Neural progenitor cell (in vitro differentiated cells): ENCODE data around the gene PTHLH. TPM values are rescaled to one million over a fixed set of nuclear protein-coding genes. Genes with fewer than 3 reads are reported as not detected.

Experiments
- DNase-seq: peaks from one replicate; pipeline ENCODE4 v3.0.0-alpha.2; 2016; ENCODE audit warnings: low spot score
- H2AFZ ChIP-seq: fragments of 200-600 bp; sonication (generic); replicated peaks from 2 replicates; pipeline ENCODE4 v1.6.1; 2016; ENCODE audit warnings: antibody characterized with exemption
- H3F3A ChIP-seq: fragments of 200-600 bp; sonication (generic); 2 replicates; pipeline ENCODE4 v1.6.1; 2016; ENCODE audit warnings: antibody characterized with exemption, low read depth
- H3K27ac ChIP-seq: fragments of 200-600 bp; sonication (generic); 2 replicates; pipeline ENCODE4 v1.5.1; 2016; ENCODE audit warnings: mild to moderate bottlenecking
- H3K27me3 ChIP-seq: fragments of 200-600 bp; sonication (generic); 2 replicates; pipeline ENCODE4 v1.6.1; 2016; ENCODE audit warnings: mild to moderate bottlenecking, moderate library complexity
- H3K36me3 ChIP-seq: fragments of 200-600 bp; sonication (generic); 2 replicates; pipeline ENCODE4 v1.5.1; 2016
- H3K4me1 ChIP-seq: fragments of 200-600 bp; sonication (generic); 2 replicates; pipeline ENCODE4 v1.6.1; 2016; ENCODE audit warnings: mixed run types
- H3K4me2 ChIP-seq: fragments of 200-600 bp; sonication (generic); 2 replicates; pipeline ENCODE4 v1.6.1; 2016
- H3K4me3 ChIP-seq: fragments of 200-600 bp; sonication (generic); 2 replicates; pipeline ENCODE4 v1.5.1; 2016
- H3K79me2 ChIP-seq: fragments of 200-600 bp; sonication (generic); 2 replicates; pipeline ENCODE4 v1.6.1; 2016; ENCODE audit warnings: low read depth
- H3K9ac ChIP-seq: fragments of 200-600 bp; sonication (generic); 2 replicates; pipeline ENCODE4 v1.6.1; 2016
- H3K9me3 ChIP-seq: fragments of 200-600 bp; sonication (generic); 2 replicates; pipeline ENCODE4 v1.5.1; 2016; ENCODE audit warnings: low read depth
- H4K20me1 ChIP-seq: fragments of 200-600 bp; sonication (generic); 2 replicates; pipeline ENCODE4 v1.6.1; 2016; ENCODE audit warnings: low read depth
- H3K27ac Mint-ChIP-seq: 3 replicates; pipeline ENCODE4 v1.8.0; 2021; ENCODE audit warnings: mixed read lengths
- H3K27me3 Mint-ChIP-seq: 2 replicates; pipeline ENCODE4 v1.8.0; 2022; ENCODE audit warnings: low read depth, mild to moderate bottlenecking, inconsistent platforms, moderate library complexity, mixed read lengths; ENCODE audit not compliant: insufficient read depth
- H3K36me3 Mint-ChIP-seq: 3 replicates; pipeline ENCODE4 v1.8.0; 2021; ENCODE audit warnings: mixed read lengths
- H3K4me1 Mint-ChIP-seq: 3 replicates; pipeline ENCODE4 v1.8.0; 2021; ENCODE audit warnings: mixed read lengths
- H3K4me3 Mint-ChIP-seq: 3 replicates; pipeline ENCODE4 v1.8.0; 2021; ENCODE audit warnings: mild to moderate bottlenecking, moderate library complexity, mixed read lengths
- H3K9me3 Mint-ChIP-seq: 3 replicates; pipeline ENCODE4 v1.8.0; 2020; ENCODE audit warnings: mixed read lengths
- CTCF ChIP-seq: fragments of 200-600 bp; sonication (generic); IDR thresholded peaks from 2 replicates; pipeline ENCODE4 v1.5.1; 2017; ENCODE audit warnings: antibody characterized with exemption, mild to moderate bottlenecking
- EZH2 ChIP-seq: fragments of 200-600 bp; sonication (generic); IDR thresholded peaks from 2 replicates; pipeline ENCODE4 v1.6.1; 2017; ENCODE audit warnings: antibody characterized with exemption, mild to moderate bottlenecking, moderate library complexity
- EZH2phosphoT487 ChIP-seq: fragments of 200-600 bp; sonication (generic); IDR thresholded peaks from 2 replicates; pipeline ENCODE4 v1.6.1; 2017; ENCODE audit warnings: antibody characterized with exemption
- total RNA-seq: library from RNA; depleted of rRNA; stranded (reverse); fragments of >200 nt; gene quantifications from 2 replicates; pipeline ENCODE4 v1.2.3, GENCODE V29; 2015; ENCODE audit warnings: low replicate concordance

Gene PTHLH
- total RNA-seq, 1 donor from 2014 or later = not detected

DNA sequence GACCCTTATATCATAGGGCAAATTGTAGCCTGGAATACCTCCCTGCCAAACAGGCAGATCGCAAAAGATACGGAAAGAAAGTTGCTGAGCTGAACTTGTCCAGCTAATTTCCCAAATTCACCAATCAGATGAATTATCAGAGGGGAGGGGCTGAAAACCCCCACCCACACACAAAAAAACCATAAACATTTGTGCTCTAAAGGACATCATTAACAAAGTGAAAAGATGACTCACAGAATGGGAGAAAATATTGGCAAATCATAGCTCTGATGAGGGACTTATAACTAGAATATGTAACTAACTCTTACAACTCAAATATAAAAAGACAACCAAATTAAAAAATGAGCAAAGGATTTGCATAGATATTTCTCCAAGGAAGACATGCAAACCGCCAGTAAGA lies 36.3 kb downstream of the PTHLH start:
- Mint-ChIP-seq H3K36me3 (no peaks in the 10 kb centered on the region), H3K27ac (no peak overlapping the region), H3K27me3 (no peaks in the 10 kb centered on the region), H3K9me3 (no peaks in the 10 kb centered on the region), H3K4me3 (no peak overlapping the region), H3K4me1 (no peaks in the 10 kb centered on the region)
- Histone ChIP-seq H3K4me3 (no peak overlapping the region), H3F3A (no peaks in the 10 kb centered on the region), H3K4me2 (no peak overlapping the region), H4K20me1 (no peaks in the 10 kb centered on the region), H3K4me1 (no peaks in the 10 kb centered on the region), H3K9me3 (no peaks in the 10 kb centered on the region), H3K36me3 (no peaks in the 10 kb centered on the region), H3K9ac (no peak overlapping the region), H3K79me2 (no peaks in the 10 kb centered on the region), H2AFZ (no peak overlapping the region), H3K27me3 (no peaks in the 10 kb centered on the region), H3K27ac (no peak overlapping the region)
- peak; percentile 5 for DNase-seq
- TF ChIP-seq CTCF (no peak), EZH2phosphoT487 (no peak), EZH2 (no peak)

DNA sequence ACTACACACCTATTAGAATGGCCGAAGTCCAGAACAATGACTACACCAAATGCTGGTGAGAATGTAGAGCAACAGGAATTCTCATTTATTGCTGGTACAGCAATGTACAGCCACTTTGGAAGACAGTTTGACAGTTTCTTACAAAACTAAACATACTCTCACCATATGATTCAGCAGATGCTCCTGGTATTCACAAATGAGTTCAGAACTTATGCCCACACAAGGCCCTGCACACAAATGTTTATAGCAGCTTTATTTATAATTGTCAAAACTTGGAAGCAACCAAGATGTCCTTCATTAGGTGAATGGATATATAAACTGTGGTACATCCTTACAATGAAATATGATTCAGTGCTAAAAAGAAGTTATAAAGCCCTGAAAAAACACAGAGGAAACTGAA lies 38.3 kb downstream of the PTHLH start:
- H3K36me3 Mint-ChIP-seq = no peaks in the 10 kb centered on the region
- H3K27me3 Mint-ChIP-seq = peaks cover 2% of the 10 kb centered on the region
- H3K9me3 ChIP-seq = no peaks in the 10 kb centered on the region
- no peaks in the 10 kb centered on the region for H3K27me3 ChIP-seq
- no peak overlapping the region for H3K4me2 ChIP-seq
- no peak for TF ChIP-seq EZH2phosphoT487
- no peak for TF ChIP-seq CTCF
- no peak for TF ChIP-seq EZH2
- no peak for DNase-seq
- no peak overlapping the region for H3K4me3 ChIP-seq
- H3K9ac ChIP-seq = no peak overlapping the region
- H3K79me2 ChIP-seq = no peaks in the 10 kb centered on the region
- H3K9me3 Mint-ChIP-seq = no peaks in the 10 kb centered on the region
- H4K20me1 ChIP-seq = no peaks in the 10 kb centered on the region
- no peak overlapping the region for H3K4me3 Mint-ChIP-seq
- H3K27ac Mint-ChIP-seq = no peak overlapping the region
- no peaks in the 10 kb centered on the region for H3K4me1 Mint-ChIP-seq
- H3F3A ChIP-seq = no peaks in the 10 kb centered on the region
- H3K36me3 ChIP-seq = no peaks in the 10 kb centered on the region
- no peak overlapping the region for H3K27ac ChIP-seq
- H2AFZ ChIP-seq = no peak overlapping the region
- H3K4me1 ChIP-seq = no peaks in the 10 kb centered on the region

GRCh38 chr12:27931390-27931789 lies 41.1 kb downstream of the PTHLH start:
- Mint-ChIP-seq H3K27me3 (peaks cover 6% of the 10 kb centered on the region), H3K4me1 (no peaks in the 10 kb centered on the region), H3K36me3 (no peaks in the 10 kb centered on the region), H3K9me3 (no peaks in the 10 kb centered on the region), H3K27ac (no peak overlapping the region), H3K4me3 (no peak overlapping the region)
- no peak overlapping the region for H2AFZ ChIP-seq
- H3K4me2 ChIP-seq = no peak overlapping the region
- H3K36me3 ChIP-seq = no peaks in the 10 kb centered on the region
- no peaks in the 10 kb centered on the region for H3K79me2 ChIP-seq
- H3K9me3 ChIP-seq = no peaks in the 10 kb centered on the region
- H3K4me3 ChIP-seq = no peak overlapping the region
- H4K20me1 ChIP-seq = no peaks in the 10 kb centered on the region
- no peak for TF ChIP-seq EZH2phosphoT487
- no peak for TF ChIP-seq CTCF
- no peak for TF ChIP-seq EZH2
- no peak for DNase-seq
- no peaks in the 10 kb centered on the region for H3K4me1 ChIP-seq
- H3F3A ChIP-seq = no peaks in the 10 kb centered on the region
- no peak overlapping the region for H3K27ac ChIP-seq
- H3K27me3 ChIP-seq = no peaks in the 10 kb centered on the region
- H3K9ac ChIP-seq = no peak overlapping the region
